Ovary (tissue), 9 donors: Measurements from ENCODE around the gene HSPA4L. TPM values are rescaled to one million over a fixed set of nuclear protein-coding genes. Genes with fewer than 3 reads are reported as not detected.

Source experiments
- DNase-seq, 5 donors: peaks; one replicate each; pipeline ENCODE4 v3.0.0-alpha.2; 2019 to 2020
- H3K27ac ChIP-seq, 2 donors: fragments of 200-600 bp; one replicate each; pipeline versions ENCODE4 v1.5.1 to v1.8.0; 2019 to 2022
- H3K27me3 ChIP-seq: fragments of 200-600 bp; one replicate; pipeline ENCODE4 v1.8.0; 2022
- H3K36me3 ChIP-seq: fragments of 200-600 bp; sonication (generic); one replicate; pipeline ENCODE4 v1.5.1; 2019
- H3K4me1 ChIP-seq: one replicate; pipeline ENCODE4 v1.8.1; 2013; ENCODE audit warnings: mild to moderate bottlenecking, moderate library complexity; ENCODE audit not compliant: insufficient read depth
- H3K4me3 ChIP-seq: fragments of 200-600 bp; sonication (generic); one replicate; pipeline ENCODE4 v1.5.1; 2017
- H3K9me3 ChIP-seq, 2 donors: fragments of 200-600 bp in 1 of 2; sonication (generic) in 1 of 2; one replicate each; pipeline versions ENCODE4 v1.5.1 to v1.8.1; 2013 to 2019; ENCODE audit warnings: mild to moderate bottlenecking in 1 of 2, moderate library complexity in 1 of 2
- CTCF ChIP-seq, 3 donors: fragments of 450-650 bp in 2 of 3; fragments of 200-600 bp in 1 of 3; IDR thresholded peaks; one replicate each; pipeline versions ENCODE4 v1.5.1 to v1.8.0; 2016 to 2022; ENCODE audit warnings: antibody characterized with exemption in 3 of 3, mild to moderate bottlenecking in 1 of 3
- EP300 ChIP-seq: sonication (generic); formaldehyde crosslinking; IDR thresholded peaks from one replicate; pipeline ENCODE4 v1.6.1; 2017; ENCODE audit warnings: antibody characterized with exemption
- POLR2A ChIP-seq: fragments of 450-650 bp; IDR thresholded peaks from one replicate; pipeline ENCODE4 v1.6.1; 2017; ENCODE audit warnings: antibody characterized with exemption, mild to moderate bottlenecking, moderate library complexity
- WGBS, 3 donors: extraction: QIAGEN DNeasy Blood & Tissue Kit in 1 of 3; methylation state at CpG; one replicate each; pipeline versions ENCODE4 v1.1.5 to v1.1.7; 2013 to 2017; 5-methylcytosine and 5-hydroxymethylcytosine counted together
- intact Hi-C, 4 donors: fragments of 100-400 bp; cut with DNase I; formaldehyde crosslinking; loops; one replicate each; pipeline versions ENCODE4 v1.11.0 to v1.15.1; 2022 to 2023
- polyA plus RNA-seq, 2 donors: library from polyadenylated mRNA; stranded (reverse); fragments of 200-250 nt in 1 of 2; fragments of 350-450 nt in 1 of 2; fragmentation: Illumina TruSeq in 1 of 2; extraction: RNeasy Lipid Tissue Mini Kit (QIAGEN cat#74804) in 1 of 2; gene quantifications; one replicate each; pipeline ENCODE4 v1.2.3, GENCODE V29; 2013 to 2014
- total RNA-seq, 7 donors: library from RNA; depleted of rRNA in 2 of 7; stranded (reverse); fragments of >200 nt in 2 of 7; fragmentation: NEBNext Ultra II Directional in 3 of 7; extraction: Animal tissue kit (Norgen Biotek cat#: 25700) in 3 of 7; gene quantifications; one replicate each; pipeline versions ENCODE4 v1.1.0 to v1.2.4, GENCODE V29; 2016 to 2023
- donor health status: DM: no; HTN: no; CAD: no; lungs with moderate emphysema.
- donor health status: DM: no; HTN: no; CAD: no.
- donor health status: Bipolar disorder and iron deficiency.
- donor health status: DM: yes; HTN: yes; CAD: no.
- donor health status: DM: no; HTN: no; CAD: no.
- donor health status: DM: yes; HTN: yes; CAD: no.

HSPA4L gene
- total and polyA plus RNA-seq, 9 donors = 0.63 to 12.6 (median 6.2) TPM

- Histone ChIP-seq H3K9me3 (no peaks in the 10 kb centered on the region), H3K27me3 (no peaks in the 10 kb centered on the region), H3K36me3 (no peaks in the 10 kb centered on the region), H3K4me3 (no peak overlapping the region), H3K4me1 (no peaks in the 10 kb centered on the region), H3K27ac (no peak overlapping the region)
- WGBS, 3 donors = 94 to 98% (median 95%) methylated on average over 1 of the region's 1 CpG
- intact Hi-C loops = no loop called here
- DNase-seq = no peak
- TF ChIP-seq EP300 (no peak), CTCF (IDR thresholded peaks at IDR 0.05) (no peak), POLR2A (no peak)
Measured at GRCh38 chr4:127741247-127741646, 40.9 kb upstream of the HSPA4L start.

GRCh38 chr4:127747883-127748282 lies 34.2 kb upstream of the HSPA4L start:
- no peaks in the 10 kb centered on the region for H3K27me3 ChIP-seq
- 84 to 90% (median 89%) methylated on average over 4 of the region's 4 CpGs for WGBS, 3 donors
- intact Hi-C loops = no loop called here

GRCh38 chr4:127748957-127749356 lies 33.2 kb upstream of the HSPA4L start:
- H3K36me3 ChIP-seq = no peaks in the 10 kb centered on the region
- no peak overlapping the region for H3K27ac ChIP-seq
- no peaks in the 10 kb centered on the region for H3K4me1 ChIP-seq
- WGBS, 3 donors = 88 to 90% (median 88%) methylated on average over 2 of the region's 2 CpGs
- DNase-seq = no peak
- no peak overlapping the region for H3K4me3 ChIP-seq
- intact Hi-C loops = no loop called here
- no peaks in the 10 kb centered on the region for H3K27me3 ChIP-seq
- H3K9me3 ChIP-seq = no peaks in the 10 kb centered on the region
- TF ChIP-seq CTCF (IDR thresholded peaks at IDR 0.05) = no peak
- no peak for TF ChIP-seq EP300
- no peak for TF ChIP-seq POLR2A

More at GRCh38 chr4:127747883-127748282, 34.2 kb upstream of the HSPA4L start:
- no peak for TF ChIP-seq POLR2A
- no peak for TF ChIP-seq CTCF (IDR thresholded peaks at IDR 0.05)
- no peak for TF ChIP-seq EP300
- no peak overlapping the region for H3K4me3 ChIP-seq
- no peaks in the 10 kb centered on the region for H3K9me3 ChIP-seq
- H3K27ac ChIP-seq = no peak overlapping the region
- DNase-seq = no peak
- H3K36me3 ChIP-seq = no peaks in the 10 kb centered on the region
- H3K4me1 ChIP-seq = no peaks in the 10 kb centered on the region

- no peaks in the 10 kb centered on the region for H3K9me3 ChIP-seq
- no peaks in the 10 kb centered on the region for H3K36me3 ChIP-seq
- WGBS, 3 donors = 74 to 80% (median 74%) methylated on average over 2 of the region's 2 CpGs
- H3K27me3 ChIP-seq = no peaks in the 10 kb centered on the region
- H3K4me1 ChIP-seq = no peaks in the 10 kb centered on the region
- no peak for TF ChIP-seq POLR2A
- TF ChIP-seq EP300 = no peak
- no peak for TF ChIP-seq CTCF (IDR thresholded peaks at IDR 0.05)
- intact Hi-C loops = no loop called here
- no peak for DNase-seq
- no peak overlapping the region for H3K27ac ChIP-seq
- no peak overlapping the region for H3K4me3 ChIP-seq
Measured at GRCh38 chr4:127756906-127757305, 25.2 kb upstream of the HSPA4L start.
